Measurements from ENCODE around the gene MUTYH. TPM values are rescaled to one million over a fixed set of nuclear protein-coding genes. Genes with fewer than 3 reads are reported as not detected.
A peak's percentile ranks its signal among the peaks of the same experiment; 100 is the strongest.

Gene MUTYH
- total and polyA plus RNA-seq, 4 experiments from 2014 or later = 24.0 to 72.1 (median 48.1) TPM

DNA sequence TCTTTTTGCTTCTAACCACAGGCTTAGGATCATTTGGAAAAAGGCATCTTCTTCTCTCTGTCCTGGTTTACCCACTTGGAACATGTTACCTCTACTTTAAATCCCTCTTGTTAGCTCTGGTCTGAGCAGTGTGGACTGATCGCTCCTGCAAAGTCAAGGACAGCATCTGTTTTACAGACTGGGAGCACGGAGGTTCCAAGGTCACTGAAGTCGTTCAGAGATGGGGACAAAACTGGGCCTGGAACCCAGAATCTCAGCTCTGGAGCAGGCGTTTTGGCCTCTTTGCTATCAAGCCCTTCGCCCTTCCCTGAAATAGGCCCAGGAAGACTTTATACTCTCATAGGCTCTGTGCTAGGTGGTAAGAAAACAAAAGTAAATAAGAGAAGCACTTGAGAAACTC, 11.3 kb upstream of the MUTYH start:
- no peaks in the 10 kb centered on the region for H3K9me3 Mint-ChIP-seq

DNA sequence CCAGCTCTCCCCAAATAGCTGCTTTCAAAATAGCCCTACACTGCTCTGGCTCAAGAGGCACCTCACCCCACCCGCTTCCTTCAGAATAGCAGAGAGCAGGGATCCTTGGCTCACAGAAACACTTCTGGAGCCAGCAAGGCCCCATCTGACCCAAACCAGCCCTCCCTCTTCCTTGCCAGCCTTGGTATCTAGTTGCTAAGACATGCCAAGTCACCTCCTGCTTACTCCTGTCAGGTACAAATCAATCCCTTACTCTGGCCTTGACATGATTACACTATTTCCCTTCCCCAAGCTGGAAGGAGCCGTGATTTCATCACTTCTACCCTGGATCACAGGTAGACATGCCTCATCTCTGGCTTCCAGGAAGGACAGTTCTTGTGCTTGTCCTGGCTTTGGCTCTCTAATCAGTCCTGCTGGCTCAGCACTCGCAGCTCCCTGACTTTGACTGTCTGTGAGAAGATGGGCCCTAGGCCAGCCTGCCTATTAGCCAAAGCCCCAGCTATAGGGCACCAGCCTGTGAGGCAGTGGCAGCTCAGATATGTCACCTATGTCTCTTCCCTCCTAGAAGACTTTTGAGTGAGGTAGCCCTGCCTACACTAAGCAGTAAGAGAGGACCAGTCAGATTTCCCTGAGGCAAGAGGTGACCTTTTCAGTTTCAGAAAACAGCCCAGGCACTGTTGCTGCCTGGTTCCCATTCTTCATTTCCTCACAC, 8.9 kb upstream of the MUTYH start:
- H3K27me3 Mint-ChIP-seq = no peaks in the 10 kb centered on the region
- ChIA-PET CTCF (ENCODE audit: partially characterized antibody) (interaction anchor here (0.9 to 2.6 kb wide), 5 partner anchors 9 to 220 kb away, joined by 3 to 6 read pairs (median 4); partner anchors contain the start of genes MUTYH and TOE1), POLR2A (ENCODE audit: partially characterized antibody) (interaction anchor here (2.2 kb wide), 1 partner anchor 9 kb away, joined by 14 read pairs; the partner anchor contains the start of genes MUTYH and TOE1)
- H3K36me3 Mint-ChIP-seq = peaks cover 4 to 27% of the 10 kb centered on the region in 2 donors
- intact Hi-C loops (cut with micrococcal nuclease) = no loop called here
- no peak for DNase-seq
- H3K4me3 Mint-ChIP-seq = no peak overlapping the region
- Histone ChIP-seq H3K36me3 (ENCODE audit: insufficient read depth, low read length) (peaks cover 13% of the 10 kb centered on the region), H3K4me1 (ENCODE audit: insufficient read depth, low read length) (no peaks in the 10 kb centered on the region), H3K4me3 (ENCODE audit: low read length in 2 of 2) (no peak overlapping the region), H3K27me3 (ENCODE audit: insufficient read depth, low read length) (no peaks in the 10 kb centered on the region), H3K9me3 (ENCODE audit: control insufficient read depth in 1 of 2, low read length in 2 of 2) (no peaks in the 10 kb centered on the region), H3K27ac (ENCODE audit: low read depth, low read length) (no peak overlapping the region)
- H3K4me1 Mint-ChIP-seq = peaks cover 0 to 4% (median 2%) of the 10 kb centered on the region in 4 donors
- no peaks in the 10 kb centered on the region for H3K9me3 Mint-ChIP-seq
- H3K27ac Mint-ChIP-seq = peak overlapping the region in 4 of 7 donors; percentile 11 to 77 (median 43)

More for the DNA sequence above, 11.3 kb upstream of the MUTYH start:
- Histone ChIP-seq H3K27me3 (ENCODE audit: insufficient read depth, low read length) (no peaks in the 10 kb centered on the region), H3K27ac (ENCODE audit: low read depth, low read length) (no peak overlapping the region), H3K4me3 (ENCODE audit: low read length in 2 of 2) (no peak overlapping the region), H3K4me1 (ENCODE audit: insufficient read depth, low read length) (no peaks in the 10 kb centered on the region), H3K9me3 (ENCODE audit: control insufficient read depth in 1 of 2, low read length in 2 of 2) (no peaks in the 10 kb centered on the region), H3K36me3 (ENCODE audit: insufficient read depth, low read length) (no peaks in the 10 kb centered on the region)
- H3K27ac Mint-ChIP-seq = peak overlapping the region in 1 of 7 donors; percentile 23
- H3K4me1 Mint-ChIP-seq = peaks cover 0 to 1% (median 0%) of the 10 kb centered on the region in 4 donors
- intact Hi-C loops (cut with micrococcal nuclease) = no loop called here
- ChIA-PET CTCF (ENCODE audit: partially characterized antibody) (no interaction called here), POLR2A (ENCODE audit: partially characterized antibody) (interaction anchor here (2.4 kb wide), 1 partner anchor 11 kb away, joined by 6 read pairs; the partner anchor contains the start of genes MUTYH and TOE1)
- H3K27me3 Mint-ChIP-seq = no peaks in the 10 kb centered on the region
- H3K36me3 Mint-ChIP-seq = peaks cover 0 to 6% of the 10 kb centered on the region in 2 donors
- no peak overlapping the region for H3K4me3 Mint-ChIP-seq
- no peak for DNase-seq

DNA sequence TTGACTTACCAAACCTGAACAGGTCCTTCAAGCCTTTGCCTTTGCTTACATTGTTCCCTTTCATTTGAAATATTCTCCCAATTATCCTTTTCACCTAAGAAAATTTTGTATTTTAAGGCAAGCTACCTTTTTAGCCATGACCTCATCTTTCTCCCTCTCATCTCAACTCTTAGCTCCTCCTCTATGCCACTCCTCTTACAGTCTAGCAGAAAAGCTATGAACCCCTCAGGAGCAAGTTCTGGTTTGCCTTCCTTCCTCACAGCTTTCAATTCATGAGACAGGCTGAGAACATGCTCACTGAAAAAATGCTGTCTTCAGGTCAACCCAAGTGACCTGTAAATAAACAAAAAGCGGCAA, 8.3 kb upstream of the MUTYH start:
- intact Hi-C loops (cut with micrococcal nuclease) = no loop called here
- Histone ChIP-seq H3K4me1 (ENCODE audit: insufficient read depth, low read length) (no peaks in the 10 kb centered on the region), H3K27me3 (ENCODE audit: insufficient read depth, low read length) (no peaks in the 10 kb centered on the region), H3K4me3 (ENCODE audit: low read length in 2 of 2) (no peak overlapping the region), H3K36me3 (ENCODE audit: insufficient read depth, low read length) (peaks cover 17% of the 10 kb centered on the region), H3K27ac (ENCODE audit: low read depth, low read length) (no peak overlapping the region), H3K9me3 (ENCODE audit: control insufficient read depth in 1 of 2, low read length in 2 of 2) (no peaks in the 10 kb centered on the region)
- Mint-ChIP-seq H3K36me3 (peaks cover 7 to 32% of the 10 kb centered on the region in 2 donors), H3K27me3 (no peaks in the 10 kb centered on the region), H3K9me3 (no peaks in the 10 kb centered on the region), H3K4me3 (no peak overlapping the region), H3K4me1 (peaks cover 0 to 4% (median 2%) of the 10 kb centered on the region in 4 donors), H3K27ac (peak overlapping the region in 5 of 7 donors; percentile 6 to 77 (median 32))
- ChIA-PET CTCF (ENCODE audit: partially characterized antibody) (interaction anchor here (0.9 to 2.6 kb wide), 6 partner anchors 8 to 221 kb away, joined by 3 to 6 read pairs (median 4); partner anchors contain the start of genes MUTYH and TOE1), POLR2A (ENCODE audit: partially characterized antibody) (interaction anchor here (2.2 kb wide), 1 partner anchor 9 kb away, joined by 14 read pairs; the partner anchor contains the start of genes MUTYH and TOE1)
- no peak for DNase-seq

GRCh38 chr1:45348020-45348419, 7.8 kb upstream of the MUTYH start:
- Mint-ChIP-seq H3K4me1 (peaks cover 0 to 10% (median 2%) of the 10 kb centered on the region in 4 donors), H3K4me3 (no peak overlapping the region), H3K27me3 (no peaks in the 10 kb centered on the region), H3K9me3 (no peaks in the 10 kb centered on the region), H3K27ac (peak overlapping the region in 1 of 7 donors; percentile 72), H3K36me3 (peaks cover 13 to 36% of the 10 kb centered on the region in 2 donors)
- peaks cover 2% of the 10 kb centered on the region for H3K4me1 ChIP-seq (ENCODE audit: insufficient read depth, low read length)
- H3K36me3 ChIP-seq (ENCODE audit: insufficient read depth, low read length) = peaks cover 22% of the 10 kb centered on the region
- H3K4me3 ChIP-seq (ENCODE audit: low read length in 2 of 2) = no peak overlapping the region
- intact Hi-C loops (cut with micrococcal nuclease) = no loop called here
- CTCF ChIA-PET (ENCODE audit: partially characterized antibody) = interaction anchor here (0.9 to 2.6 kb wide), 6 partner anchors 7 to 221 kb away, joined by 3 to 6 read pairs (median 4); partner anchors contain the start of genes MUTYH and TOE1
- H3K9me3 ChIP-seq (ENCODE audit: control insufficient read depth in 1 of 2, low read length in 2 of 2) = no peaks in the 10 kb centered on the region
- POLR2A ChIA-PET (ENCODE audit: partially characterized antibody) = interaction anchor here (2.2 kb wide), 1 partner anchor 8 kb away, joined by 14 read pairs; the partner anchor contains the start of genes MUTYH and TOE1
- H3K27ac ChIP-seq (ENCODE audit: low read depth, low read length) = no peak overlapping the region
- H3K27me3 ChIP-seq (ENCODE audit: insufficient read depth, low read length) = no peaks in the 10 kb centered on the region
- no peak for DNase-seq

- no peaks in the 10 kb centered on the region for H3K9me3 ChIP-seq (ENCODE audit: control insufficient read depth in 1 of 2, low read length in 2 of 2)
- Mint-ChIP-seq H3K9me3 (no peaks in the 10 kb centered on the region), H3K27me3 (no peaks in the 10 kb centered on the region), H3K4me1 (peaks cover 6 to 25% (median 13%) of the 10 kb centered on the region in 4 donors), H3K36me3 (peaks cover 26 to 51% of the 10 kb centered on the region in 2 donors), H3K4me3 (no peak overlapping the region), H3K27ac (peak overlapping the region in 5 of 7 donors; percentile 36 to 83 (median 65))
- H3K4me3 ChIP-seq (ENCODE audit: low read length in 2 of 2) = no peak overlapping the region
- H3K4me1 ChIP-seq (ENCODE audit: insufficient read depth, low read length) = peaks cover 17% of the 10 kb centered on the region
- H3K27me3 ChIP-seq (ENCODE audit: insufficient read depth, low read length) = no peaks in the 10 kb centered on the region
- ChIA-PET CTCF (ENCODE audit: partially characterized antibody) (interaction anchor here (0.6 to 1.3 kb wide), 4 partner anchors 47 to 861 kb away, joined by 3 to 4 read pairs (median 3); no protein-coding TSS in a partner anchor), POLR2A (ENCODE audit: partially characterized antibody) (interaction anchor here (1.3 kb wide), 1 partner anchor 175 kb away, joined by 4 read pairs; the partner anchor contains the start of gene PRDX1)
- intact Hi-C loops (cut with micrococcal nuclease) = no loop called here
- peaks cover 37% of the 10 kb centered on the region for H3K36me3 ChIP-seq (ENCODE audit: insufficient read depth, low read length)
- no peak for DNase-seq
- H3K27ac ChIP-seq (ENCODE audit: low read depth, low read length) = no peak overlapping the region
Observed at GRCh38 chr1:45346473-45346872, 6.2 kb upstream of the MUTYH start.

DNA sequence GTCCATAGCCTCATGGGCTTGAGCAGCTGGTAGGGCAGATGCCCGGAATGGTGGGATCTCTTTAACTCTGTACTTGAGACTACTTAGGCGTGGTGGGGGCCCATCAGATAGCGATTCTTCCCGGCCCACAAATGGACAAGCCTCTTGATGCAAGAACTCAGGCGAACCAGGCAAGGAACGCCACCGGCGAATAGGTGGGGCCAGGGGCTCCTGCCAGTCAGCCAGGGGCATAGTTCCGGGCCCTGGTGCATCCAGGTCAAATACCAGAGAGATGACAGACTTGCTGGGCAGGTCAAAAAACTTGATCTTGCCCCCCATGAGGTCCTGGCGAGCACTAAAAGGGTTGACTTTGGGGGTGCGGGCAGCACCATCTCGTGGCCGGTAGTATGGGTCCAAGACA, 4.8 kb upstream of the MUTYH start:
- Histone ChIP-seq H3K4me1 (ENCODE audit: insufficient read depth, low read length) (peaks cover 29% of the 10 kb centered on the region), H3K27me3 (ENCODE audit: insufficient read depth, low read length) (no peaks in the 10 kb centered on the region), H3K27ac (ENCODE audit: low read depth, low read length) (no peak overlapping the region), H3K36me3 (ENCODE audit: insufficient read depth, low read length) (peaks cover 37% of the 10 kb centered on the region), H3K4me3 (ENCODE audit: low read length in 2 of 2) (no peak overlapping the region), H3K9me3 (ENCODE audit: control insufficient read depth in 1 of 2, low read length in 2 of 2) (no peaks in the 10 kb centered on the region)
- H3K36me3 Mint-ChIP-seq = peaks cover 26 to 56% of the 10 kb centered on the region in 2 donors
- no peaks in the 10 kb centered on the region for H3K9me3 Mint-ChIP-seq
- ChIA-PET POLR2A (ENCODE audit: partially characterized antibody) (no interaction called here), CTCF (ENCODE audit: partially characterized antibody) (interaction anchor here (1.1 to 1.5 kb wide), 2 partner anchors 147 to 148 kb away, joined by 3 to 4 read pairs; no protein-coding TSS in a partner anchor)
- H3K27ac Mint-ChIP-seq = peak overlapping the region in 4 of 7 donors; percentile 18 to 53 (median 43)
- intact Hi-C loops (cut with micrococcal nuclease) = no loop called here
- DNase-seq = no peak
- H3K27me3 Mint-ChIP-seq = no peaks in the 10 kb centered on the region
- no peak overlapping the region for H3K4me3 Mint-ChIP-seq
- H3K4me1 Mint-ChIP-seq = peaks cover 17 to 39% (median 23%) of the 10 kb centered on the region in 4 donors

DNA sequence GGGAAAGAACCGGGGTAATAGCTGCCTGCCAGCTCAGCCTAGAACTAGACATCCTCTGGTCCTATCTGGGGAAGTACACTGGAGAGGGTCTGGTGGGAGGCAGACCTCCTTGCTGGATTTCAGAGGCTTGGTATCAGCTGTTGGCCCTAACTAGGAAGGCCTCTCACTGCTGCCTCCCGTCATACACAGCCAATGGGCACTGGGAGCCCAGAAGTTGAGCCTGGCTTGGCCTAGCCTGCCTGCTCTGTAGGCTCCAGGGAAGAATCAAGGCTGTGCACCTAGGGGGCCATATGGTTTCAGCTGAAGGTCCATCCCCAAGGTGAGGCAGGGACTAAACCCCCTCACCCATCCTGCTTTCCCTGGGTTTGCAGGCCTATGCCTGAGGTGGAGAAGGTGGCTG, 4.3 kb upstream of the MUTYH start:
- no peaks in the 10 kb centered on the region for H3K9me3 ChIP-seq (ENCODE audit: control insufficient read depth in 1 of 2, low read length in 2 of 2)
- Mint-ChIP-seq H3K27me3 (no peaks in the 10 kb centered on the region), H3K4me3 (no peak overlapping the region), H3K27ac (peak overlapping the region in 1 of 7 donors; percentile 71), H3K9me3 (no peaks in the 10 kb centered on the region), H3K4me1 (peaks cover 17 to 43% (median 25%) of the 10 kb centered on the region in 4 donors), H3K36me3 (peaks cover 26 to 61% of the 10 kb centered on the region in 2 donors)
- intact Hi-C loops (cut with micrococcal nuclease) = no loop called here
- CTCF ChIA-PET (ENCODE audit: partially characterized antibody) = interaction anchor here (1.5 kb wide), 1 partner anchor 147 kb away, joined by 4 read pairs; no protein-coding TSS in a partner anchor
- no peaks in the 10 kb centered on the region for H3K27me3 ChIP-seq (ENCODE audit: insufficient read depth, low read length)
- H3K36me3 ChIP-seq (ENCODE audit: insufficient read depth, low read length) = peaks cover 37% of the 10 kb centered on the region
- H3K27ac ChIP-seq (ENCODE audit: low read depth, low read length) = no peak overlapping the region
- POLR2A ChIA-PET (ENCODE audit: partially characterized antibody) = no interaction called here
- H3K4me1 ChIP-seq (ENCODE audit: insufficient read depth, low read length) = peaks cover 29% of the 10 kb centered on the region
- no peak for DNase-seq
- H3K4me3 ChIP-seq (ENCODE audit: low read length in 2 of 2) = no peak overlapping the region
